GM10248 (cell line): ENCODE results near the gene SLIT1.

Experiments
- CTCF ChIA-PET: fragments of 300-600 bp; sonication (Branson Sonifier 250); formaldehyde crosslinking; extraction: SDS; loops from one replicate; lab custom pipeline; 2021; ENCODE audit warnings: antibody characterized with exemption; lab: Yijun Ruan, JAX
- POLR2A ChIA-PET: fragments of 350-650 bp; sonication (Branson Sonifier 250); formaldehyde crosslinking; extraction: SDS; loops from one replicate; lab custom pipeline; 2020; ENCODE audit warnings: antibody characterized with exemption; lab: Yijun Ruan, JAX
- DNase-seq: peaks from one replicate; pipeline ENCODE4 v3.0.0; 2012; ENCODE audit errors: extremely low spot score
- TF ChIP-seq, protein P1 (sequence below): IDR thresholded peaks from 2 replicates; pipeline ENCODE4 v1.5.1; 2012; ENCODE audit warnings: mild to moderate bottlenecking, low read depth; ENCODE audit errors: extremely low read depth, missing control alignments, control extremely low read depth

SLIT1 gene

DNA sequence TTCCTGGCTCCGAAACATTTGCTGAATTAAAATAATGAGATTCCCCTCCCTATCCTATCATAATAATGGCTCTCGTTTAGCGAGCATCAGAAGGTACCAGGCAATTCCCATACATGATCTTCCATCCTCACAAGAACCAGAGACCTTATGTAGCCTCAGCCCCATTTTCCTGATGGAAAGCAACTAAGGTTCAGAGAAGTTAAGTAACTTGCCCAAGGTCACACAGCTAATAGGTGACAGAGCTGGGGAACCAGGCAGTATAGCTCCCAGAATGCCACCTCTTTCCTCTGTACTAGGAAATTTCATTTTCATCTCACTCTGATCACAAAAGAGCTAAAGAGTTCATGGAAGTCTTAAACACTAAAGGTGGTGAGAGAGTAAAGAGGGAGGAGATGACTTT, 2.4 kb downstream of the SLIT1 start:
- ChIA-PET POLR2A (no interaction called here), CTCF (interaction anchor here (3.1 to 6.9 kb wide), 2 partner anchors 14 to 111 kb away, joined by 11 to 41 read pairs; no protein-coding TSS in a partner anchor)
- TF ChIP-seq, protein P1, sequence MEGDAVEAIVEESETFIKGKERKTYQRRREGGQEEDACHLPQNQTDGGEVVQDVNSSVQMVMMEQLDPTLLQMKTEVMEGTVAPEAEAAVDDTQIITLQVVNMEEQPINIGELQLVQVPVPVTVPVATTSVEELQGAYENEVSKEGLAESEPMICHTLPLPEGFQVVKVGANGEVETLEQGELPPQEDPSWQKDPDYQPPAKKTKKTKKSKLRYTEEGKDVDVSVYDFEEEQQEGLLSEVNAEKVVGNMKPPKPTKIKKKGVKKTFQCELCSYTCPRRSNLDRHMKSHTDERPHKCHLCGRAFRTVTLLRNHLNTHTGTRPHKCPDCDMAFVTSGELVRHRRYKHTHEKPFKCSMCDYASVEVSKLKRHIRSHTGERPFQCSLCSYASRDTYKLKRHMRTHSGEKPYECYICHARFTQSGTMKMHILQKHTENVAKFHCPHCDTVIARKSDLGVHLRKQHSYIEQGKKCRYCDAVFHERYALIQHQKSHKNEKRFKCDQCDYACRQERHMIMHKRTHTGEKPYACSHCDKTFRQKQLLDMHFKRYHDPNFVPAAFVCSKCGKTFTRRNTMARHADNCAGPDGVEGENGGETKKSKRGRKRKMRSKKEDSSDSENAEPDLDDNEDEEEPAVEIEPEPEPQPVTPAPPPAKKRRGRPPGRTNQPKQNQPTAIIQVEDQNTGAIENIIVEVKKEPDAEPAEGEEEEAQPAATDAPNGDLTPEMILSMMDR, result no peak
- DNase-seq, result no peak

DNA sequence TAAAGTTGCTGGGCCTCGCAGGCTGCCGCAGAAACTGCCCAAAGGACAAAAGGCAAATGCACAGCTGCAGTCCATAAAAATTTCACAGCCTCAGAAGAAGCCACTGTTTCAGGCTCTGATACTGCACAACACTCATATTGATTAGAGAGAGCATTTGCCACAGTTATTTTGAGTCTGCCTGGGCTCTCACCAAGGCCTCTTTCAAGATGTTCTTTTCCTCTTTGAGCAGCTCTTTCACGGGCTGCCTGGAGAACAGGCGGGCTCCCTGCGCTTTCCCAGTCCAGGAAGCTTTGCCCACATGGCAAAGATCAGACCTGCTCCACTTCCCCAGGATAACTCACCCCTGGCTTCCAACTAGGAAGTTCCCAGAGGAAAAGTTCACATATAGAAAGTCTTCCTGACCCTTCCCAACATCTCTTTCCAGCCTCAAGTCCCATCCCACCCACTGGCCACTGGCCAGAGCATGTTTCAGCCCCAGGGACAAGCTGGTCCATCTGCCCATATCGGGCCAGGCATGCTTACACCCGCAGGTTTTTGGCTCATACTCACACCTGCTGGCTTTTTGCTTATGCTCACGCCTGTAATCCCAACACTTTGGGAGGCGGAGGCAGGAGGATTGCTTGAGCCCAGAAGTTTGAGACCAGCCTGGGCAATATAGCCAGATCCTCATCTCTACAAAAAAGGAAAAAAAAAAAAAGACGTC, 3.3 kb downstream of the SLIT1 start:
- CTCF ChIA-PET, result interaction anchor here (0.8 to 6.9 kb wide), 5 partner anchors 11 to 145 kb away, joined by 5 to 41 read pairs (median 11); no protein-coding TSS in a partner anchor
- DNase-seq, result no peak
- TF ChIP-seq, protein P1, result no peak
- POLR2A ChIA-PET, result no interaction called here

DNA sequence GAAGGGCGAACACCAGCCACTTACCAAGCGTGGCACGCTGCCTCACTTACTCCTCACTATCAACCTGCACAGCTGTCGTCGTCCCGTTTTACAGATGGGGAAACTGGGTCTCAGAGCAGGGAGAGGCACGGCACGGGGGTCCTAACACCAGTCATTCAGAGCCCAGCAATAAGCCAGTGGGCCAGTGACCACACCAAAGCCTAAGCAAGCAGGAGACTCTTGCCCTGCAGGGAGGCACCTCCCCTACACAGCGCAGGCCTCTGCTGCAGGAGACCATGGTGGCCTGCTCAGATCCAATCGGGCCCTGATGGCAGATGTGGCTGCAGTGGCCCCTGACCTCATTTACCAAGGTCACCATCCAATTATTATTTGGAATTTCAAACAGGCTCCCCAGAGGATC, 4.8 kb downstream of the SLIT1 start:
- no peak for DNase-seq
- ChIA-PET POLR2A (no interaction called here), CTCF (interaction anchor here (1.2 to 8.1 kb wide), 3 partner anchors 16 to 99 kb away, joined by 3 to 38 read pairs (median 15); no protein-coding TSS in a partner anchor)
- TF ChIP-seq, protein P1, result no peak

DNA sequence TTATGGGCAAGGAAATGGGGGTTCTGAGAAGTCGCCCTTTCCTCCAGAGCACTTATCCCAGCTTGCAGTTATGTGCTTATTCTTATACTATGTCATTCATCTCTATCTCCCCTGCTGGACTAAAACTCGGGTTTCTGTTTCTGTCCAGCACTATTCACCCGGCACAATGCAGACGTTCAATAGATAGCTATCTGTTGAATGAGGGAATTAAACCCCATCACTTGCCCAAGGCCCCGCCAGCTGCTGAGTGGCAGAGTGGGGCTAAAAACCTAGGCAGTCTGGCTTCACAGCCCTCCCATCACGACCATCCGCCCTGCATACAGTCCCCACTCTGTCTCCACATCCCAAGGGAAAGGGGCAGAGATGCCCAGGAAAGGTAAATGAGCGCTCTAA, 5.4 kb downstream of the SLIT1 start:
- CTCF ChIA-PET, result interaction anchor here (1.2 to 8.1 kb wide), 4 partner anchors 17 to 143 kb away, joined by 3 to 38 read pairs (median 10); no protein-coding TSS in a partner anchor

DNA sequence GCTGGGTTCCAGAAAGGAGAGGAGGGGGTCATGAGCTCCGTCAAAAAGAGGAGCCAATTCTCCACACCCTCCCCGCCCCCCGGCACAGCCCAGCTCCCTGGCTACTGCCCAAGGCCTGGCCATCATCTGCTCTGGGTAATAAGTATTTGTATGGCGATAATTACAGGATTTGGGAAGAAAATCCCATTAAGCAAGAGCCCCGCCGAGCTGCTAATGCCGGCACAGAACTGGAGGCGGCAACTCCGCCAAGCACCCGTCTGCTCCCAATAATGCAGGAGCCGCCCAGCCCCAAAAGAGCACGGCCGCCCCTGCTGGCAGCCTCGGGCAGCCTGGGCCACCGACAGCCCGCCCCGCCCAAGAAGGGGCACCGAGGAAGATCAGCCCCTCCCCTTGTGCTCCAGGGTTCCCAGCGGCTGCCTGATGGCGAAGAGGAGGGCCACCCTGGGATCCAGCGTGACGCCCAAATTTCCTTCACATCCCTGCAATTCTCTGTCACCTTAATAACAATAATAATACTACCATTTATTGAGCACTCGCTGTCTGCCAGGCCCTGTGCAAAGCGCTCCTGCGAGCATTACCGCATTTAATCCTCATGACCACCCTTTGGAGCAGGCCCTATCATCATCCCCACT, 5.9 kb downstream of the SLIT1 start:
- DNase-seq, result no peak
- POLR2A ChIA-PET, result no interaction called here
- TF ChIP-seq, protein P1, result no peak
- CTCF ChIA-PET, result interaction anchor here (1.0 to 8.1 kb wide), 6 partner anchors 18 to 142 kb away, joined by 3 to 38 read pairs (median 4); no protein-coding TSS in a partner anchor

More for the DNA sequence above, 5.4 kb downstream of the SLIT1 start:
- TF ChIP-seq, protein P1, result no peak
- DNase-seq, result no peak
- POLR2A ChIA-PET, result no interaction called here

DNA sequence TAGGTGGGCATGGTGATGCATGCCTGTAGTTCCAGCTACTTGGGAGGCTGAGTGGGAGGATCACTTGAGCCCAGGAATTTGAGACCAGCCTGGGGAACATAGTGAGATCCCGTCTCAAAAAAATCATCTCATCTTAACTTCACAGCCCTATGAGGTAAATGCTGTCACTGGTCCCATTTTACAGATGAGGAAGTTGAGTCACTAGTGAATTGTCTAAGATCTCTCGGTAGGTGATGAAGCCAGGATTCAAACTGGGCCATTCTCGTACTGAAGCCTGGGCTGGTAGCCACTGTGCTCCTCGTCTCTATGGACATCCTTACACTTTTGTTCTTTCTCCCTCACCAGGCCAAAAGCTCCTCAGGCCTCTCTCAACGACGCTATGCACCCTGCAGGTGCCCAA, 6.4 kb downstream of the SLIT1 start:
- POLR2A ChIA-PET, result no interaction called here
- CTCF ChIA-PET, result interaction anchor here (1.0 to 8.1 kb wide), 5 partner anchors 18 to 142 kb away, joined by 4 to 38 read pairs (median 5); no protein-coding TSS in a partner anchor
- DNase-seq, result no peak
- TF ChIP-seq, protein P1, result no peak
